GM12878 (cell line): ENCODE results near the gene SNCB.

Experiments used
- CBFB ChIP-seq: IDR thresholded peaks from 2 replicates; pipeline ENCODE4 v1.6.1; 2016; ENCODE audit warnings: antibody characterized with exemption, low read depth
- CEBPB ChIP-seq, 2 experiments: fragments of 150-350 bp in 1 of 2; IDR thresholded peaks; 2 replicates each; pipeline ENCODE4 v1.6.1; 2012 to 2014; ENCODE audit warnings: low read depth in 2 of 2, low read length in 2 of 2, borderline replicate concordance in 1 of 2, inconsistent platforms in 1 of 2
- CREB1 ChIP-seq: IDR thresholded peaks from 2 replicates; pipeline ENCODE4 v1.6.1; 2012; ENCODE audit warnings: low read depth, mild to moderate bottlenecking, inconsistent platforms
- EZH2 ChIP-seq: IDR thresholded peaks from 2 replicates; pipeline ENCODE4 v1.6.1; 2012; ENCODE audit warnings: low read depth, mild to moderate bottlenecking, control low read depth, inconsistent platforms, low read length, borderline replicate concordance; ENCODE audit not compliant: control insufficient read depth
- FOXM1 ChIP-seq: IDR thresholded peaks from 2 replicates; pipeline ENCODE4 v1.6.1; 2012; ENCODE audit warnings: low read depth, mild to moderate bottlenecking, inconsistent platforms, low read length, moderate library complexity
- MYB ChIP-seq: fragments of 150-350 bp; IDR thresholded peaks from 2 replicates; pipeline ENCODE4 v1.6.1; 2014; ENCODE audit warnings: mild to moderate bottlenecking, low read depth, low read length, borderline replicate concordance
- PAX5 ChIP-seq: IDR thresholded peaks from 2 replicates; pipeline ENCODE4 v1.6.1; 2011; ENCODE audit warnings: low read depth, low read length, borderline replicate concordance
- POLR2A ChIP-seq: IDR thresholded peaks from 2 replicates; pipeline ENCODE4 v1.6.1; 2011; ENCODE audit warnings: low read depth, mild to moderate bottlenecking, low read length
- POLR2AphosphoS5 ChIP-seq: IDR thresholded peaks from 2 replicates; pipeline ENCODE4 v1.6.1; 2011; ENCODE audit warnings: mild to moderate bottlenecking, low read length, inconsistent platforms
- ZSCAN29 ChIP-seq: fragments of 450-650 bp; IDR thresholded peaks from 2 replicates; pipeline ENCODE4 v1.6.1; 2017; ENCODE audit warnings: mild to moderate bottlenecking, moderate library complexity
- TF ChIP-seq, protein P1 (sequence below), 3 experiments: IDR thresholded peaks in 2 of 3; conservative IDR thresholded peaks in 1 of 3; 2 replicates each; pipeline ENCODE4 v1.5.1; 2011; ENCODE audit warnings: low read depth in 3 of 3, low read length in 3 of 3, mild to moderate bottlenecking in 3 of 3, control low read depth in 2 of 3, moderate library complexity in 2 of 3, inconsistent platforms in 1 of 3, mixed read lengths in 1 of 3; ENCODE audit not compliant: control insufficient read depth in 2 of 3, insufficient read depth in 1 of 3; ENCODE audit errors: extremely low read depth in 1 of 3
- TF ChIP-seq, protein P2 (sequence below): fragments of 450-650 bp; formaldehyde crosslinking; IDR thresholded peaks from 2 replicates; pipeline ENCODE4 v1.4.0; 2020; ENCODE audit warnings: mild to moderate bottlenecking, moderate library complexity
- TF ChIP-seq, protein P3 (sequence below): IDR thresholded peaks from 2 replicates; pipeline ENCODE4 v1.6.1; 2011; ENCODE audit warnings: mild to moderate bottlenecking, low read depth, low read length, moderate library complexity; ENCODE audit not compliant: insufficient replicate concordance

GRCh38 chr5:176624938-176625337 is 5.4 kb downstream of the SNCB start:
- no peak for TF ChIP-seq EZH2
- TF ChIP-seq, protein P1, sequence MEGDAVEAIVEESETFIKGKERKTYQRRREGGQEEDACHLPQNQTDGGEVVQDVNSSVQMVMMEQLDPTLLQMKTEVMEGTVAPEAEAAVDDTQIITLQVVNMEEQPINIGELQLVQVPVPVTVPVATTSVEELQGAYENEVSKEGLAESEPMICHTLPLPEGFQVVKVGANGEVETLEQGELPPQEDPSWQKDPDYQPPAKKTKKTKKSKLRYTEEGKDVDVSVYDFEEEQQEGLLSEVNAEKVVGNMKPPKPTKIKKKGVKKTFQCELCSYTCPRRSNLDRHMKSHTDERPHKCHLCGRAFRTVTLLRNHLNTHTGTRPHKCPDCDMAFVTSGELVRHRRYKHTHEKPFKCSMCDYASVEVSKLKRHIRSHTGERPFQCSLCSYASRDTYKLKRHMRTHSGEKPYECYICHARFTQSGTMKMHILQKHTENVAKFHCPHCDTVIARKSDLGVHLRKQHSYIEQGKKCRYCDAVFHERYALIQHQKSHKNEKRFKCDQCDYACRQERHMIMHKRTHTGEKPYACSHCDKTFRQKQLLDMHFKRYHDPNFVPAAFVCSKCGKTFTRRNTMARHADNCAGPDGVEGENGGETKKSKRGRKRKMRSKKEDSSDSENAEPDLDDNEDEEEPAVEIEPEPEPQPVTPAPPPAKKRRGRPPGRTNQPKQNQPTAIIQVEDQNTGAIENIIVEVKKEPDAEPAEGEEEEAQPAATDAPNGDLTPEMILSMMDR (IDR thresholded peaks at IDR 0.05 in 2 of 3, conservative IDR thresholded peaks at IDR 0.05 in 1 of 3; ENCODE audit: control insufficient read depth in 2 of 3, extremely low read depth in 1 of 3, insufficient read depth in 1 of 3, low read depth in 3 of 3, low read length in 3 of 3) = no peak
- TF ChIP-seq, protein P2, sequence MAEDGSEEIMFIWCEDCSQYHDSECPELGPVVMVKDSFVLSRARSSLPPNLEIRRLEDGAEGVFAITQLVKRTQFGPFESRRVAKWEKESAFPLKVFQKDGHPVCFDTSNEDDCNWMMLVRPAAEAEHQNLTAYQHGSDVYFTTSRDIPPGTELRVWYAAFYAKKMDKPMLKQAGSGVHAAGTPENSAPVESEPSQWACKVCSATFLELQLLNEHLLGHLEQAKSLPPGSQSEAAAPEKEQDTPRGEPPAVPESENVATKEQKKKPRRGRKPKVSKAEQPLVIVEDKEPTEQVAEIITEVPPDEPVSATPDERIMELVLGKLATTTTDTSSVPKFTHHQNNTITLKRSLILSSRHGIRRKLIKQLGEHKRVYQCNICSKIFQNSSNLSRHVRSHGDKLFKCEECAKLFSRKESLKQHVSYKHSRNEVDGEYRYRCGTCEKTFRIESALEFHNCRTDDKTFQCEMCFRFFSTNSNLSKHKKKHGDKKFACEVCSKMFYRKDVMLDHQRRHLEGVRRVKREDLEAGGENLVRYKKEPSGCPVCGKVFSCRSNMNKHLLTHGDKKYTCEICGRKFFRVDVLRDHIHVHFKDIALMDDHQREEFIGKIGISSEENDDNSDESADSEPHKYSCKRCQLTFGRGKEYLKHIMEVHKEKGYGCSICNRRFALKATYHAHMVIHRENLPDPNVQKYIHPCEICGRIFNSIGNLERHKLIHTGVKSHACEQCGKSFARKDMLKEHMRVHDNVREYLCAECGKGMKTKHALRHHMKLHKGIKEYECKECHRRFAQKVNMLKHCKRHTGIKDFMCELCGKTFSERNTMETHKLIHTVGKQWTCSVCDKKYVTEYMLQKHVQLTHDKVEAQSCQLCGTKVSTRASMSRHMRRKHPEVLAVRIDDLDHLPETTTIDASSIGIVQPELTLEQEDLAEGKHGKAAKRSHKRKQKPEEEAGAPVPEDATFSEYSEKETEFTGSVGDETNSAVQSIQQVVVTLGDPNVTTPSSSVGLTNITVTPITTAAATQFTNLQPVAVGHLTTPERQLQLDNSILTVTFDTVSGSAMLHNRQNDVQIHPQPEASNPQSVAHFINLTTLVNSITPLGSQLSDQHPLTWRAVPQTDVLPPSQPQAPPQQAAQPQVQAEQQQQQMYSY (CRISPR knock-in tag) = no peak
- no peak for TF ChIP-seq MYB
- no peak for TF ChIP-seq PAX5
- no peak for TF ChIP-seq CREB1
- no peak for TF ChIP-seq FOXM1
- no peak for TF ChIP-seq CBFB
- no peak for TF ChIP-seq POLR2A
- no peak for TF ChIP-seq CEBPB (IDR thresholded peaks at IDR 0.05; ENCODE audit: borderline replicate concordance in 1 of 2, low read depth in 2 of 2, low read length in 2 of 2)
- TF ChIP-seq, protein P3, sequence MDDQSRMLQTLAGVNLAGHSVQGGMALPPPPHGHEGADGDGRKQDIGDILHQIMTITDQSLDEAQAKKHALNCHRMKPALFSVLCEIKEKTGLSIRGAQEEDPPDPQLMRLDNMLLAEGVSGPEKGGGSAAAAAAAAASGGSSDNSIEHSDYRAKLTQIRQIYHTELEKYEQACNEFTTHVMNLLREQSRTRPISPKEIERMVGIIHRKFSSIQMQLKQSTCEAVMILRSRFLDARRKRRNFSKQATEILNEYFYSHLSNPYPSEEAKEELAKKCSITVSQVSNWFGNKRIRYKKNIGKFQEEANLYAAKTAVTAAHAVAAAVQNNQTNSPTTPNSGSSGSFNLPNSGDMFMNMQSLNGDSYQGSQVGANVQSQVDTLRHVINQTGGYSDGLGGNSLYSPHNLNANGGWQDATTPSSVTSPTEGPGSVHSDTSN = no peak
- no peak for TF ChIP-seq POLR2AphosphoS5
- TF ChIP-seq ZSCAN29 = no peak
